ENCODE data around the gene GNPTAB. TPM values are rescaled to one million over a fixed set of nuclear protein-coding genes. Genes with fewer than 3 reads are reported as not detected.

The GNPTAB gene
- total RNA-seq, 4 donors from 2014 or later, result 27.1 to 91.6 (median 31.3) TPM

DNA sequence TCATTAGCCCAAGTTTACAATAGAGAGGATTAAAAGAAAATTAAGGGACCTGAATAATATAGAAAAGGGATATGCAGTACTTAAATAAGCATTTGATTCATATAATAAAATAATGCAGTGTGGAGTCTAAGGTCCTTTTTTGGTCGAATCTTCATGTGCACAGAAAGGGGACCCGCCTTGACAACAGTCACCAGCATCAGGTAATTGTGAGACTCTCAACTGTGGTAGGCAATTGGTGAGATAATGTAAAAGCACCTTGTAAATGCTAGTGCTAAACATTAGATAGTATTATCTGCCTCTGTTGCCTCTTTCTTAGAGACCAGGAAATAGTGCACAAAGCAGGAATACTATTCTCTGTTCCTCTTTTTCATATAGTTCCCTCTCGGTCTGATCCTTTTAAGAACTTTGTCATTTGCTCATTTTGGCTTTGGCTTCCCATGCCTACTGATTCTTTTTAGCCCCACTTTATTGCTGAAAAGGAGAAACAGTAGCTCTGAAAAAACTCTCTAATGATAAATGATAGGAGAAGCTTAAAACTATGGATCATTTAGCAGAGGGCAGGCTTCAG is 115.8 kb downstream of the GNPTAB start:
- Histone ChIP-seq H3K4me1 (peaks cover 0 to 38% (median 2%) of the 10 kb centered on the region in 4 donors), H3K27ac (peak overlapping the region in 2 of 4 donors; percentile 14 to 31), H3K4me3 (no peak overlapping the region), H3K27me3 (no peaks in the 10 kb centered on the region), H3K9me3 (no peaks in the 10 kb centered on the region), H3K36me3 (no peaks in the 10 kb centered on the region)
- TF ChIP-seq CTCF (IDR thresholded peaks at IDR 0.05) (no peak), POLR2A (IDR thresholded peaks at IDR 0.05) (no peak)
- DNase-seq, result no peak

GRCh38 chr12:101713930-101714329 is 116.8 kb downstream of the GNPTAB start:
- Histone ChIP-seq H3K4me1 (peaks cover 0 to 48% (median 6%) of the 10 kb centered on the region in 4 donors), H3K27ac (peak overlapping the region in 3 of 4 donors; percentile 37 to 57 (median 40)), H3K9me3 (no peaks in the 10 kb centered on the region), H3K4me3 (no peak overlapping the region), H3K36me3 (no peaks in the 10 kb centered on the region), H3K27me3 (no peaks in the 10 kb centered on the region)
- no peak for TF ChIP-seq CTCF (IDR thresholded peaks at IDR 0.05)
- TF ChIP-seq POLR2A (IDR thresholded peaks at IDR 0.05), result no peak
- no peak for DNase-seq

DNA sequence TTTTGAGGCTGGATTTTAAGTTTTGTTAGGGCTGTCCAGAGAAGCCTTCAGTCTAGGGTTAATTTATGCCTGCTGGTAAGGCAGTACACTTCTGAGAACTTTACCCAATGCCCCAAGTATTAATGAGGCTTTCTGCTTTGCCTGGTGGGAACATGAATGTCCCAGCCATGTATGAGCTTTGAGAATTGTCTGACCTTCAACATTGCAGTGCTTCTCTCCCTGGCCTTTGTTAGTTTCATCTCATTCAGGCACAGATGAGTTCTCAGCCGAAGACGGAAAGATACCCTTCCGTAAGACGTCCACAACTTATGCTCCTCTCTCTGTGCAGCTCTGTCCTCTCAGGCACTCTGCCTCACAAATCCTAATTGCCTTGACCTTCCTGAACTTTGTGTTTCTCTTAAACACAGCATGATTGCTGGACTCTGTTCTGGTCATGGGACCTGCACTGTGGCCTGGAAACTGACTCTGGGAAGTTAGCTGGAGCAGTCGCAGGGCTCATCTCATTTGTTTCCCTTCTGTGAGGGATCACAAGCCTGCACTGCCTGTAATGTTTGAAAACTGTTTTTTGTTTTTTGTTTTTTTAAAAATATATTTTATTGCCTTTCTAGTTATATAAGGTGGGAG is 117.6 kb downstream of the GNPTAB start:
- H3K9me3 ChIP-seq, result no peaks in the 10 kb centered on the region
- H3K36me3 ChIP-seq, result no peaks in the 10 kb centered on the region
- peak overlapping the region; percentile 2 to 66 (median 47) for H3K27ac ChIP-seq
- peak in 2 of 3 donors; percentile 57 to 78 for DNase-seq
- H3K27me3 ChIP-seq, result no peaks in the 10 kb centered on the region
- TF ChIP-seq POLR2A (IDR thresholded peaks at IDR 0.05), result no peak
- TF ChIP-seq CTCF (IDR thresholded peaks at IDR 0.05), result no peak
- peak overlapping the region in 1 of 4 donors; percentile 3 for H3K4me3 ChIP-seq
- H3K4me1 ChIP-seq, result peaks cover 0 to 48% (median 6%) of the 10 kb centered on the region in 4 donors

GRCh38 chr12:101710288-101710687 is 120.5 kb downstream of the GNPTAB start:
- H3K27me3 ChIP-seq, result no peaks in the 10 kb centered on the region
- H3K27ac ChIP-seq, result peak overlapping the region in 2 of 4 donors; percentile 28 to 71
- DNase-seq, result no peak
- no peak overlapping the region for H3K4me3 ChIP-seq
- no peak for TF ChIP-seq CTCF (IDR thresholded peaks at IDR 0.05)
- no peak for TF ChIP-seq POLR2A (IDR thresholded peaks at IDR 0.05)
- peaks cover 0 to 53% (median 5%) of the 10 kb centered on the region in 4 donors for H3K4me1 ChIP-seq
- no peaks in the 10 kb centered on the region for H3K9me3 ChIP-seq
- no peaks in the 10 kb centered on the region for H3K36me3 ChIP-seq

DNA sequence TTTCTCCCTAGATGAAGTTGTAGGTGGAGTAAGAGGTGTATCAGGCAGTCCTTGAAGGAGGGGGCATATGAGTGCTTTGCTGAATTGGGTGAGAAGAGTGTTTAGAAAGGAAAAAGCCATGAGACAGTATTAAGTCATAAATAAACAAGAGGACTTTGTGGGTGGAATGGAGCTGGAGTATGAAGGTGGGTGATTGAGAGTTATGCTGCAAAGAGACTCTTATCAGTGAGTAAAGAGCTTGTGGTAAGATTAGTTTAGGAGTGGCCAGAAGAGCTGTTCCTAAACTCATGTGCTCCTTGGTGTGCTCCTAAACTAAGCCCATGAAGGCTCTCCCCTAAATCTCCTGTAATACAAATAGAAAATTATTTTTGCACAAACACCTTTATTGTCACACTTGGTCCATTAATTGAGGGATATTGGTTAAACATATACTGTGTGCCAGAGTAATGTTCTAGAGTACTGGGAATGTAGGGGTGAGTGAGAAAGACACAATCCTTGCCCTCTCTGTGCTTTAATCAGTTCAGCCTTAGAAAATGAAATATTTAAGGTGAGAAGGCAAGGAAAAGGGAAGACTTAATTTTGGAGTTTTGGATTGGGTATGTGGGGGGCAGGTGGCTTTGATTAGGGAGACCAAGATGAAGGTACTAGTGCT is 123.5 kb downstream of the GNPTAB start:
- H3K36me3 ChIP-seq, result no peaks in the 10 kb centered on the region
- no peak for TF ChIP-seq CTCF (IDR thresholded peaks at IDR 0.05)
- no peak for TF ChIP-seq POLR2A (IDR thresholded peaks at IDR 0.05)
- H3K4me3 ChIP-seq, result no peak overlapping the region
- H3K4me1 ChIP-seq, result peaks cover 0 to 36% (median 6%) of the 10 kb centered on the region in 4 donors
- no peaks in the 10 kb centered on the region for H3K9me3 ChIP-seq
- no peak for DNase-seq
- H3K27me3 ChIP-seq, result no peaks in the 10 kb centered on the region
- H3K27ac ChIP-seq, result no peak overlapping the region
